ENCODE results near the gene NABP1. TPM values are rescaled to one million over a fixed set of nuclear protein-coding genes. Genes with fewer than 3 reads are reported as not detected.

The NABP1 gene
- total RNA-seq, 4 donors from 2014 or later: 58.3 to 318 (median 104) TPM

GRCh38 chr2:191690327-191690726 is 12.4 kb downstream of the NABP1 start:
- TF ChIP-seq, protein P1, sequence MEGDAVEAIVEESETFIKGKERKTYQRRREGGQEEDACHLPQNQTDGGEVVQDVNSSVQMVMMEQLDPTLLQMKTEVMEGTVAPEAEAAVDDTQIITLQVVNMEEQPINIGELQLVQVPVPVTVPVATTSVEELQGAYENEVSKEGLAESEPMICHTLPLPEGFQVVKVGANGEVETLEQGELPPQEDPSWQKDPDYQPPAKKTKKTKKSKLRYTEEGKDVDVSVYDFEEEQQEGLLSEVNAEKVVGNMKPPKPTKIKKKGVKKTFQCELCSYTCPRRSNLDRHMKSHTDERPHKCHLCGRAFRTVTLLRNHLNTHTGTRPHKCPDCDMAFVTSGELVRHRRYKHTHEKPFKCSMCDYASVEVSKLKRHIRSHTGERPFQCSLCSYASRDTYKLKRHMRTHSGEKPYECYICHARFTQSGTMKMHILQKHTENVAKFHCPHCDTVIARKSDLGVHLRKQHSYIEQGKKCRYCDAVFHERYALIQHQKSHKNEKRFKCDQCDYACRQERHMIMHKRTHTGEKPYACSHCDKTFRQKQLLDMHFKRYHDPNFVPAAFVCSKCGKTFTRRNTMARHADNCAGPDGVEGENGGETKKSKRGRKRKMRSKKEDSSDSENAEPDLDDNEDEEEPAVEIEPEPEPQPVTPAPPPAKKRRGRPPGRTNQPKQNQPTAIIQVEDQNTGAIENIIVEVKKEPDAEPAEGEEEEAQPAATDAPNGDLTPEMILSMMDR (IDR thresholded peaks at IDR 0.05): no peak
- DNase-seq (ENCODE audit: low spot score) (no peak), ATAC-seq (ENCODE audit: low FRiP score) (no peak)

GRCh38 chr2:191691016-191691735 is 13.2 kb downstream of the NABP1 start:
- DNase-seq (ENCODE audit: low spot score) (no peak), ATAC-seq (ENCODE audit: low FRiP score) (peak; percentile 43)
- TF ChIP-seq, protein P1 (IDR thresholded peaks at IDR 0.05): no peak

- TF ChIP-seq, protein P1 (IDR thresholded peaks at IDR 0.05): no peak
- DNase-seq (ENCODE audit: low spot score) (no peak), ATAC-seq (ENCODE audit: low FRiP score) (no peak)
These were observed 14.0 kb downstream of the NABP1 start for GRCh38 chr2:191691898-191692297.

DNA sequence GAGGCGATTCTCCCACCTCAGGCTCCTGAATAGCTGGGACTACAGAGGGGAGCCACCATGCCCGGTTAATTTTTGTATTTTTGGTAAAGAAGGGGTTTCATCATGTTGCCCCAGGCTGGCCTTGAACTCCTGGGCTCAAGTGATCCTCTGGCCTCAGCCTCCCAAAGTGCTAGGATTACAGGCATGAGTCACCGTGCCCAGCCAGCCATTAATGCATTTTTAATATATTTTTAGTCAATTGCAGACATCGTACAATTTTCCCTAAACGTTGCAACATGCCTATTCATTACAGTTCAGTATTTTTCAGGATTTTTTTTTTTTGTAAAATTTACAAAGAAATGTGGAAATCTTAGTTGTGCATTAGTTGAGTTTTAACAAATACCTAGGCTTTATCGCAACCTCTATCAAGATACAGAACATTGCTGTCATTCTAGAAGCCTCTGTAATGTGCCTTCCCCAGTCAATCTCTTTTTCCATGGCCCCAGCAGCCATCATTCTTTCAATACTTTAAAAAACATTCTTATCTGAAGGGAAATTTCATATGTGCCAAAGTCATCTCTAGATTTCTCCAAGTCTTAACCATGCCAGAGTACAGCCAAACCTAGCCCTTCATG is 14.7 kb downstream of the NABP1 start:
- no peak for DNase-seq (ENCODE audit: low spot score)
- TF ChIP-seq, protein P1 (IDR thresholded peaks at IDR 0.05): no peak
- no peak for ATAC-seq (ENCODE audit: low FRiP score)

DNA sequence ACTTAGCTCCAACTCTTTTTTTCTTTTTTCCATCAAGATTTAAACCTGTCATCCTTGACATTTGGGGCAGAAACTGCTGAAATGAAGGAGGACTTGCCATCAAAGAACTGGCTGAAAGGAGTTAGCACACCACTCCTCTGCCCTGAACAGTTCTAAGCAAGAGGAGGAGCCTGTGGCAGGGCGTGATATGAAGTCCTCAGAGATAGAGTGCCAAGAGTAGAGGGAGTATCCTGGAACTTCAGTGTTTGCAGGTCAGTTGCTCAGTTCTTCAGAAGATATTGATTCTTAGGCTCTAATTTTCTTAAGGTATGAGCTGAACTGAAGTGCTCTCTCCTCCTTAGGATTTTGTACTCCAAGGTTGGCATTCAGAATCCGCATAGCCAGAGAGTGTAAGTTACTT is 15.2 kb downstream of the NABP1 start:
- DNase-seq (ENCODE audit: low spot score) (no peak), ATAC-seq (ENCODE audit: low FRiP score) (no peak)
- TF ChIP-seq, protein P1 (IDR thresholded peaks at IDR 0.05): no peak

GRCh38 chr2:191693778-191694177 is 15.8 kb downstream of the NABP1 start:
- DNase-seq (ENCODE audit: low spot score): no peak
- no peak for ATAC-seq (ENCODE audit: low FRiP score)
- TF ChIP-seq, protein P1 (IDR thresholded peaks at IDR 0.05): no peak

- TF ChIP-seq, protein P1 (IDR thresholded peaks at IDR 0.05): no peak
- DNase-seq (ENCODE audit: low spot score) (no peak), ATAC-seq (ENCODE audit: low FRiP score) (peak; percentile 43)
These were observed 18.1 kb downstream of the NABP1 start for GRCh38 chr2:191696001-191696400.

All from omental fat pad (tissue), 4 donors.